Erythroblast (primary cell): Measurements from ENCODE around the gene RPS8.

ENCODE experiments used
- GATA1 ChIP-seq: IDR thresholded peaks from 2 replicates; pipeline ENCODE4 v1.6.1; 2011; ENCODE audit warnings: low read depth, mild to moderate bottlenecking, control low read depth, low read length, moderate library complexity
- POLR2A ChIP-seq: IDR thresholded peaks from 2 replicates; pipeline ENCODE4 v1.6.1; 2011; ENCODE audit warnings: mild to moderate bottlenecking, low read length

GRCh38 chr1:44806025-44806703 is 30.8 kb downstream of the RPS8 start:
- TF ChIP-seq GATA1 (no peak), POLR2A (no peak)
